Epithelial cell of esophagus (primary cell): ENCODE data around the gene MEX3A.

Experiments used
- DNase-seq: peaks from one replicate; pipeline ENCODE4 v3.0.0; 2010; ENCODE audit warnings: low read depth
- H3K4me3 ChIP-seq: 2 replicates; pipeline ENCODE4 v1.5.1; 2011; ENCODE audit warnings: mild to moderate bottlenecking, low read length, control low read depth
- CTCF ChIP-seq: IDR thresholded peaks from 2 replicates; pipeline ENCODE4 v1.5.1; 2011; ENCODE audit warnings: low read depth, mild to moderate bottlenecking, low read length, control low read depth, inconsistent platforms; ENCODE audit not compliant: insufficient read depth; ENCODE audit errors: missing control alignments

Gene MEX3A

GRCh38 chr1:156080863-156081179, 1.4 kb downstream of the MEX3A start:
- TF ChIP-seq CTCF, result no peak
- peak overlapping the region; percentile 59 for H3K4me3 ChIP-seq

DNA sequence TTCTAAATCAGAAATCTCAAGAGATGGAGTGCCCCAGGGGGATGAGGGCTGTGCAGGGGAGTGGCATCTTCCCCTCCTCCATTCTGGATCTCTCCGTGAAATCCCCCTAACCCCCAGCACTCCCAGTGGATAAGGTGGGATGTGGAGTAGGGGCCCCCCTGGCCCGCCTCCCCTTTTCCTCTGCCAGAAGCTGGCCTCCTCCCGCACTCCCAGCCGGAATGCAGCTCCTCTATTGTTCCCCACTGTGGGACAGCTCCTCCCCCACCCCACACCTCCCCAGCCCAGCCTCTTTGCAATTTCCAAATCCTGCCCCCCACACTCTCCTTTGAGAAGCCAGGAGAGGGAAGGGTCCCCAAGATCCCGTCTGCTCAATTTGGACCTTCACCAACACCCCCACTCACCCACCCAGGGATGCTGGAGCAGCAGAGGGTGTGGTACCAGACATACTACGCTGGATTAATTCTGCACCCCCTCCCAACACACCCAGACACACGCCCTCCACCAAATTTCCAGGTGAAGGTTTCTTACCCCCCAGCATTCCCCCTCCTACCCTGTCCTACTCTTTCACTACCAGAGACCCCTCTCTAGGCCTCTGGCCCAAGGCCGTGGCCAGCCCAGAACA, 1.9 kb downstream of the MEX3A start:
- no peak for DNase-seq
- peak overlapping the region; percentile 59 for H3K4me3 ChIP-seq
- no peak for TF ChIP-seq CTCF

More at GRCh38 chr1:156080863-156081179, 1.4 kb downstream of the MEX3A start:
- DNase-seq, result no peak

DNA sequence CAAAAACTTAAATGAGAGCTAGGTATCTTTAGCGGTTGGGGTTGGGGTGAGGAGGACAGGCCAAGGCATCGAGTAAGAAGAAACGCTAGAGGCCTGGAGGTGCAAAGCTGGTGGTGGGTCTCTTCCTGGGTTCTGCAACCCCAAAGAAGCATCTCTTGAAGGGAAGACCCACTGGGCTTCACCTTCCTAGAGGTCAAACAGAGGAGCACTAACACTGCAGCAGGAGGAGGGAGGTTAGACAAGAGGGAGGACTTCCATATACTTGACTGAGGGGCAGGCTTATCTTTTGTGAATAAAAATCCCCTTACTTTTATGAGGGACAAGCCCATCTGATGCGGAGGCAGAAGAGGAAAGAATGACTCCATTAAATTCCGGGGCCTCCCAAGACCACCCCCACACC, 2.5 kb downstream of the MEX3A start:
- no peak for DNase-seq
- H3K4me3 ChIP-seq, result no peak overlapping the region
- TF ChIP-seq CTCF, result no peak

- TF ChIP-seq CTCF, result no peak
Measured at GRCh38 chr1:156078728-156079127, 3.5 kb downstream of the MEX3A start.

DNA sequence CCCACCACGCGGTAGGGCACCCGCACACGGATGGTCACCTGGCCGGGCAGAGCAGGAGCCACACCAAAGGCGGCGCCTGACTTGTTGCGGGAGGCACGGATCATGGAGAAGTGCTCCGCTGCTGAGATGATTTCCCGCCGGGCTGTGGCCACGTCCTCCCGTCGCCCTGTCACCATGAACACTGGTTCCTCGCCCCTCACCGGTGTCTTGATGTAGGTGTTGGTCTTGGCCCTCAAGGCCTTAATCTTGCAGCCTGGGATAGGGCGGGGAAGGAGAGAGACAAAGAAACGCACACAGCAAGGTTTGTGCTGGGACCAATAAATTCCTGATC, 4.9 kb downstream of the MEX3A start:
- H3K4me3 ChIP-seq, result no peak overlapping the region
- no peak for DNase-seq
- no peak for TF ChIP-seq CTCF

More at GRCh38 chr1:156078728-156079127, 3.5 kb downstream of the MEX3A start:
- no peak overlapping the region for H3K4me3 ChIP-seq
- DNase-seq, result no peak

DNA sequence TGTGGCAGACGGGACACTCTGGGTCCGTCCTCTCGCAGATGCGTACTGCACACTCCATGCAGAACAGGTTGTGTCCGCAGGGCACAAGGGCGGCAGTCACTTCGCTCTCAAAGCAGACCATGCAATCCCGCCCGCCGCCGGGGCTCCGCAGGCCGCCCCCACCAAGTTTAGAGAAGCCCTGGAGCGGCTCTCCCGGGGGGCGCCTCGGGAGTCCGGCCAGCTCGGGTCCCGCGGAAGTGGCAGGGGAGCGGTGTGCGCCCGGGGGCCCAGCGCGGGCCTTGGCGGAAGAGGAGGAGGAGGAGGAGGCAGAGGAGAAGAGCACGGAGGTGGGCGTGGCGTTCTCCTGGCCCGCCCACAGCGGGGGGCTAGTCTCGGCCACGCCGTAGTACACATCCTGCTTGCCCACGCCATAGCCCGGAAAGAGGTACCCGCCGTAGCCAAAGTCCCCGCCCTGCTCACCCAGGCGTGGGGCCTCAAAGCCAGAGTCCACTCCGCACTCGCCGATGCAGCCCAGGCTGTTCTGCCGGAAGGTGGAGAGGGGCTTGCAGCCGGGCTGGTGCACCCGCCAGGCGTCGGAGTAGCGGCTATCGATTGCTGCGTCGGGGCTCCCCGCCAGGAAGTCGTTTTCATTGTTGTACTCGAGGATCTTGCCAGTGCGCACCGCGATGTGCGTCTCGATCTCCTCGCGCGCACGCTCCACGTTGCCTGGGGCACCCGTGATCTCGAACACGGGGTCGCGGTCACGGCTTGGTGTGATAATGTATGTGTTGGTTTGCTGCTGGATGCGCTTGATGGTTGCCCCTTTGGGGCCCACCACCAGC, 5.4 kb downstream of the MEX3A start:
- no peak for TF ChIP-seq CTCF
- DNase-seq, result no peak
- H3K4me3 ChIP-seq, result no peak overlapping the region

DNA sequence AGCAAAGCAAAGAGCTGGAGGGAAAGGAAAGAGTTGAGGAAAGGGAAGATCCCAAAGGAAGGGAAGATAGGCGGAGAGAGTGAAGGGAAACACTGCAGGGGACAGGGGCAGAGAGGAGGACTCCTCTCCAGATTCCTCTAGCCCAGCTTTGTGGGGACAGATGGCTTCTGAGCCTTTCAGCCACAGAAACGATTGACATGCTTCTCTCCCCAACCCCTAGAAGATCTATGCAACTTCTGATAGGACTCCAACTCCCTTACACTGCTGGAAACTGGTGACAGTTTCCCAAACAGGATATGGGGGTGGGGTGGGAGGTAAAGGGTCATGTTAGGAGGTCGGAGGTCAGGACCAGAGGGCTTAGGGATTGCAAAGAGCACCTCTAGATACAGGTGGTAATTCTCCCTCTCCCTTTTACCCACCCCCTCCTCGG, 6.5 kb downstream of the MEX3A start:
- H3K4me3 ChIP-seq, result no peak overlapping the region
- DNase-seq, result no peak
- no peak for TF ChIP-seq CTCF
